ENCODE measurements around the gene EPB41L3.
A peak's percentile ranks its signal among the peaks of the same experiment; 100 is the strongest.

Gene EPB41L3

GRCh38 chr18:5451871-5452270, 91.9 kb downstream of the EPB41L3 start:
- DNase-seq (ENCODE audit: low spot score), result no peak

- no peak for DNase-seq (ENCODE audit: low spot score)
These were observed 92.6 kb downstream of the EPB41L3 start for GRCh38 chr18:5451150-5451549.

GRCh38 chr18:5449858-5450509, 93.8 kb downstream of the EPB41L3 start:
- no peak for DNase-seq (ENCODE audit: low spot score)

- no peak for DNase-seq (ENCODE audit: low spot score)
These were observed 96.4 kb downstream of the EPB41L3 start for GRCh38 chr18:5447442-5447841.

- DNase-seq (ENCODE audit: low spot score), result no peak
These were observed 99.0 kb downstream of the EPB41L3 start for GRCh38 chr18:5444847-5445246.

GRCh38 chr18:5444269-5444668, 99.5 kb downstream of the EPB41L3 start:
- no peak for DNase-seq (ENCODE audit: low spot score)

- no peak for DNase-seq (ENCODE audit: low spot score)
These were observed 103.7 kb downstream of the EPB41L3 start for GRCh38 chr18:5439986-5440696.

GRCh38 chr18:5434425-5434824, 109.4 kb downstream of the EPB41L3 start:
- no peak for DNase-seq (ENCODE audit: low spot score)

- DNase-seq (ENCODE audit: low spot score), result no peak
These were observed 111.8 kb downstream of the EPB41L3 start for GRCh38 chr18:5431836-5432575.

- no peak for DNase-seq (ENCODE audit: low spot score)
These were observed 113.7 kb downstream of the EPB41L3 start for GRCh38 chr18:5430131-5430530.

GRCh38 chr18:5429681-5430080, 114.1 kb downstream of the EPB41L3 start:
- DNase-seq (ENCODE audit: low spot score), result no peak

GRCh38 chr18:5425721-5426120, 118.1 kb downstream of the EPB41L3 start:
- no peak for DNase-seq (ENCODE audit: low spot score)

- DNase-seq (ENCODE audit: low spot score), result peak; percentile 11
These were observed 118.7 kb downstream of the EPB41L3 start for GRCh38 chr18:5424903-5425664.

- DNase-seq (ENCODE audit: low spot score), result no peak
These were observed 121.2 kb downstream of the EPB41L3 start for GRCh38 chr18:5422626-5423025.

GRCh38 chr18:5421981-5422380, 121.8 kb downstream of the EPB41L3 start:
- no peak for DNase-seq (ENCODE audit: low spot score)

- DNase-seq (ENCODE audit: low spot score), result no peak
These were observed 122.9 kb downstream of the EPB41L3 start for GRCh38 chr18:5420906-5421305.

GRCh38 chr18:5419601-5420000, 124.2 kb downstream of the EPB41L3 start:
- no peak for DNase-seq (ENCODE audit: low spot score)

GRCh38 chr18:5419030-5419429, 124.8 kb downstream of the EPB41L3 start:
- no peak for DNase-seq (ENCODE audit: low spot score)

- no peak for DNase-seq (ENCODE audit: low spot score)
These were observed 126.5 kb downstream of the EPB41L3 start for GRCh38 chr18:5417342-5417741.

GRCh38 chr18:5416112-5416511, 127.7 kb downstream of the EPB41L3 start:
- DNase-seq (ENCODE audit: low spot score), result no peak

- no peak for DNase-seq (ENCODE audit: low spot score)
These were observed 128.1 kb downstream of the EPB41L3 start for GRCh38 chr18:5415665-5416064.

- DNase-seq (ENCODE audit: low spot score), result no peak
These were observed 128.8 kb downstream of the EPB41L3 start for GRCh38 chr18:5415031-5415430.

Data from activated CD4-positive, alpha-beta T cell treated with anti-CD3 and anti-CD28 coated beads, Interleukin-2, Interleukin-4, amounts not matched to agents 100 ng/mL and 50 ng/mL, durations not matched to agents 16 hours and 8 hours (primary cell).